DOHH2 (cell line): ENCODE results near the gene IFNAR1.

ENCODE experiments used
- H3F3A ChIP-seq: fragments of 200-600 bp; sonication (generic), shearing (Covaris generic); 2 replicates; pipeline ENCODE4 v1.6.0; 2016; ENCODE audit warnings: antibody characterized with exemption, mild to moderate bottlenecking; ENCODE audit not compliant: control insufficient read depth, insufficient read depth
- H3K27ac ChIP-seq: fragments of 200-600 bp; sonication (generic); 2 replicates; pipeline ENCODE4 v1.5.1; 2014; ENCODE audit warnings: low read depth, mild to moderate bottlenecking, low read length, moderate library complexity
- H3K27me3 ChIP-seq: fragments of 200-600 bp; sonication (generic); 2 replicates; pipeline ENCODE4 v1.6.1; 2014; ENCODE audit warnings: mild to moderate bottlenecking, low read length, mixed read lengths; ENCODE audit not compliant: control insufficient read depth
- H3K36me3 ChIP-seq: fragments of 200-600 bp; sonication (generic); 2 replicates; pipeline ENCODE4 v1.6.1; 2014; ENCODE audit warnings: mild to moderate bottlenecking, low read length, moderate library complexity, mixed read lengths; ENCODE audit not compliant: control insufficient read depth
- H3K4me1 ChIP-seq: fragments of 200-600 bp; sonication (generic); 2 replicates; pipeline ENCODE4 v1.6.1; 2014; ENCODE audit warnings: mild to moderate bottlenecking, low read length, mixed read lengths; ENCODE audit not compliant: control insufficient read depth
- H3K4me2 ChIP-seq: fragments of 200-600 bp; sonication (generic); 2 replicates; pipeline ENCODE4 v1.6.0; 2014; ENCODE audit warnings: mild to moderate bottlenecking, low read length, moderate library complexity
- H3K4me3 ChIP-seq: fragments of 200-600 bp; sonication (generic); 2 replicates; pipeline ENCODE4 v1.5.1; 2014; ENCODE audit warnings: mild to moderate bottlenecking, low read length, mixed read lengths
- H3K79me2 ChIP-seq: fragments of 200-600 bp; sonication (generic); 2 replicates; pipeline ENCODE4 v1.6.1; 2014; ENCODE audit warnings: mild to moderate bottlenecking, low read length, mixed read lengths; ENCODE audit not compliant: control insufficient read depth
- H3K9me2 ChIP-seq: fragments of 200-600 bp; sonication (generic); replicated peaks from 2 replicates; pipeline ENCODE4 v1.6.1; 2014; ENCODE audit warnings: mild to moderate bottlenecking, low read length, mixed read lengths; ENCODE audit not compliant: control insufficient read depth
- H3K9me3 ChIP-seq: fragments of 200-600 bp; sonication (generic); 2 replicates; pipeline ENCODE4 v1.6.1; 2014; ENCODE audit warnings: antibody characterized with exemption, low read length, mixed read lengths; ENCODE audit not compliant: control insufficient read depth, insufficient read depth
- H4K20me1 ChIP-seq: fragments of 200-600 bp; sonication (generic); 2 replicates; pipeline ENCODE4 v1.6.0; 2014; ENCODE audit warnings: low read depth, mild to moderate bottlenecking, antibody characterized with exemption, low read length, moderate library complexity; ENCODE audit not compliant: control insufficient read depth, insufficient read depth
- EZH2phosphoT487 ChIP-seq: fragments of 200-600 bp; sonication (generic); IDR thresholded peaks from 2 replicates; pipeline ENCODE4 v1.6.1; 2017; ENCODE audit warnings: borderline replicate concordance, mild to moderate bottlenecking, antibody characterized with exemption, low read length, moderate library complexity, mixed read lengths
- TF ChIP-seq, protein P1 (sequence below): fragments of 200-600 bp; sonication (generic); IDR thresholded peaks from one replicate; pipeline ENCODE4 v1.5.1; 2014; ENCODE audit warnings: antibody characterized with exemption, mild to moderate bottlenecking, low read depth, low read length; ENCODE audit not compliant: poor library complexity, severe bottlenecking

IFNAR1 gene

GRCh38 chr21:33281096-33281652 is 43.6 kb upstream of the IFNAR1 start:
- H3K4me2 ChIP-seq, result no peak overlapping the region
- no peak overlapping the region for H3K4me3 ChIP-seq
- H3K36me3 ChIP-seq, result peaks cover 72% of the 10 kb centered on the region
- TF ChIP-seq, protein P1, sequence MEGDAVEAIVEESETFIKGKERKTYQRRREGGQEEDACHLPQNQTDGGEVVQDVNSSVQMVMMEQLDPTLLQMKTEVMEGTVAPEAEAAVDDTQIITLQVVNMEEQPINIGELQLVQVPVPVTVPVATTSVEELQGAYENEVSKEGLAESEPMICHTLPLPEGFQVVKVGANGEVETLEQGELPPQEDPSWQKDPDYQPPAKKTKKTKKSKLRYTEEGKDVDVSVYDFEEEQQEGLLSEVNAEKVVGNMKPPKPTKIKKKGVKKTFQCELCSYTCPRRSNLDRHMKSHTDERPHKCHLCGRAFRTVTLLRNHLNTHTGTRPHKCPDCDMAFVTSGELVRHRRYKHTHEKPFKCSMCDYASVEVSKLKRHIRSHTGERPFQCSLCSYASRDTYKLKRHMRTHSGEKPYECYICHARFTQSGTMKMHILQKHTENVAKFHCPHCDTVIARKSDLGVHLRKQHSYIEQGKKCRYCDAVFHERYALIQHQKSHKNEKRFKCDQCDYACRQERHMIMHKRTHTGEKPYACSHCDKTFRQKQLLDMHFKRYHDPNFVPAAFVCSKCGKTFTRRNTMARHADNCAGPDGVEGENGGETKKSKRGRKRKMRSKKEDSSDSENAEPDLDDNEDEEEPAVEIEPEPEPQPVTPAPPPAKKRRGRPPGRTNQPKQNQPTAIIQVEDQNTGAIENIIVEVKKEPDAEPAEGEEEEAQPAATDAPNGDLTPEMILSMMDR, result no peak
- no peak for TF ChIP-seq EZH2phosphoT487
- peaks cover 18% of the 10 kb centered on the region; the same call in 1 of the 2 replicates for H3K9me3 ChIP-seq
- no peaks in the 10 kb centered on the region for H3K9me2 ChIP-seq
- peaks cover 1% of the 10 kb centered on the region for H3K4me1 ChIP-seq
- H3K27me3 ChIP-seq, result no peaks in the 10 kb centered on the region
- no peaks in the 10 kb centered on the region for H4K20me1 ChIP-seq
- H3F3A ChIP-seq, result no peaks in the 10 kb centered on the region
- H3K27ac ChIP-seq, result no peak overlapping the region
- H3K79me2 ChIP-seq, result no peaks in the 10 kb centered on the region

DNA sequence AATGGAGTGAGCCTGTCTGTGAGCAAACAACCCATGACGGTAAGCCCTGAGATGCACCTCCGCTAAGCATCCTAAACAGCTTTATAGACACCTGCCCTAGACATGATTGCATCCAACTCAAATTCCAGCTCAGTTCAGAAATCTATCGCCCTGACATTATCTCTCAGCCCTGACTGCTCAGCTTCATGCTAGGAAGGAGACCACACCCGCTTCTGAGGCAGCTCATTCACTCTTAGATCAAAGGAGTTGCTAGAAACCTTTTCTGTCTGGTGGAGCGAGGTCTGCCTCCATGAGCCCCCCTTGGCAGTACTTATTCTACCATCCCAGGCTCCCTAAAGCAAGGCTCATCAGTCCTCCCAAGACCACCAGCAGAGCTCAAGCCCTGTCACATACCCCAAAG is 41.6 kb upstream of the IFNAR1 start:
- H3K9me3 ChIP-seq, result peaks cover 15% of the 10 kb centered on the region; the same call in 1 of the 2 replicates

DNA sequence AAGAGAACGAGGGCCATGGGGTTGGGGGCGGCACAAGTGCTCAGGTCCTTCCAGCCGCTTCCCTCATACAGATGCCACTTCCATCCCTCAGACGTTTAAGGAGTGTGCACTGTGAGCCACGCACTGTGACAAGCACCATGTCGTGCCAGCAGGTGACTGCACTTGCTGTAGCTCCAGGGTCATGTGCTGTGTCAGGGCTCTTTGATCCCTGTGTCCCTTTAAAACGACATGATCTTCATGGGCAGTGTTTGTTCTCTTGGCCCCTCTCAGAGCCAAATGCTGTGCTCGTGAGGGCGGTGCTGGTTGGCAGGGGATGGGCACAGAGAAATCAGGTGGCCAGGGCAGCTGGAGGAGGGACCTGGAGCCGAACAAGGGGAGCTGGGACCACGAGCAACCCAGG is 38.7 kb upstream of the IFNAR1 start:
- peaks cover 36% of the 10 kb centered on the region for H3K36me3 ChIP-seq
- H3K9me2 ChIP-seq, result no peaks in the 10 kb centered on the region
- H3K9me3 ChIP-seq, result no peaks in the 10 kb centered on the region
- no peak overlapping the region for H3K27ac ChIP-seq
- no peaks in the 10 kb centered on the region for H4K20me1 ChIP-seq
- TF ChIP-seq, protein P1, result no peak
- no peak for TF ChIP-seq EZH2phosphoT487
- H3F3A ChIP-seq, result no peaks in the 10 kb centered on the region
- no peak overlapping the region for H3K4me2 ChIP-seq
- peaks cover 8% of the 10 kb centered on the region for H3K4me1 ChIP-seq
- H3K4me3 ChIP-seq, result no peak overlapping the region
- no peaks in the 10 kb centered on the region for H3K27me3 ChIP-seq
- H3K79me2 ChIP-seq, result no peaks in the 10 kb centered on the region

More for the DNA sequence above, 41.6 kb upstream of the IFNAR1 start:
- H3K79me2 ChIP-seq, result no peaks in the 10 kb centered on the region
- peaks cover 55% of the 10 kb centered on the region for H3K36me3 ChIP-seq
- no peak overlapping the region for H3K4me2 ChIP-seq
- TF ChIP-seq, protein P1, result no peak
- TF ChIP-seq EZH2phosphoT487, result no peak
- H3K4me3 ChIP-seq, result no peak overlapping the region
- H3K27ac ChIP-seq, result no peak overlapping the region
- peaks cover 8% of the 10 kb centered on the region for H3K4me1 ChIP-seq
- no peaks in the 10 kb centered on the region for H4K20me1 ChIP-seq
- no peaks in the 10 kb centered on the region for H3K9me2 ChIP-seq
- no peaks in the 10 kb centered on the region for H3F3A ChIP-seq
- no peaks in the 10 kb centered on the region for H3K27me3 ChIP-seq
